Fibroblast of the aortic adventitia (primary cell): ENCODE data around the gene TMEM170B. TPM values are rescaled to one million over a fixed set of nuclear protein-coding genes. Genes with fewer than 3 reads are reported as not detected.
A peak's percentile ranks its signal among the peaks of the same experiment; 100 is the strongest.

Experiments
- DNase-seq: peaks from one replicate; pipeline ENCODE4 v3.0.0-alpha.2; 2010; ENCODE audit warnings: low read depth
- H3K4me3 ChIP-seq: 2 replicates; pipeline ENCODE4 v1.5.1; 2011; ENCODE audit warnings: low read depth, mild to moderate bottlenecking, control low read depth, low read length, moderate library complexity
- total RNA-seq: library from RNA; depleted of rRNA; stranded (reverse); fragments of >200 nt; gene quantifications from 2 replicates; pipeline ENCODE4 v1.2.3, GENCODE V29; 2012; ENCODE audit warnings: low replicate concordance
- TF ChIP-seq, protein P1 (sequence below): IDR thresholded peaks from 2 replicates; pipeline ENCODE4 v1.5.1; 2011; ENCODE audit warnings: mild to moderate bottlenecking, low read length, control low read depth, inconsistent platforms; ENCODE audit not compliant: insufficient read depth

TMEM170B gene
- total RNA-seq, 1 donor = 2.5 TPM

DNA sequence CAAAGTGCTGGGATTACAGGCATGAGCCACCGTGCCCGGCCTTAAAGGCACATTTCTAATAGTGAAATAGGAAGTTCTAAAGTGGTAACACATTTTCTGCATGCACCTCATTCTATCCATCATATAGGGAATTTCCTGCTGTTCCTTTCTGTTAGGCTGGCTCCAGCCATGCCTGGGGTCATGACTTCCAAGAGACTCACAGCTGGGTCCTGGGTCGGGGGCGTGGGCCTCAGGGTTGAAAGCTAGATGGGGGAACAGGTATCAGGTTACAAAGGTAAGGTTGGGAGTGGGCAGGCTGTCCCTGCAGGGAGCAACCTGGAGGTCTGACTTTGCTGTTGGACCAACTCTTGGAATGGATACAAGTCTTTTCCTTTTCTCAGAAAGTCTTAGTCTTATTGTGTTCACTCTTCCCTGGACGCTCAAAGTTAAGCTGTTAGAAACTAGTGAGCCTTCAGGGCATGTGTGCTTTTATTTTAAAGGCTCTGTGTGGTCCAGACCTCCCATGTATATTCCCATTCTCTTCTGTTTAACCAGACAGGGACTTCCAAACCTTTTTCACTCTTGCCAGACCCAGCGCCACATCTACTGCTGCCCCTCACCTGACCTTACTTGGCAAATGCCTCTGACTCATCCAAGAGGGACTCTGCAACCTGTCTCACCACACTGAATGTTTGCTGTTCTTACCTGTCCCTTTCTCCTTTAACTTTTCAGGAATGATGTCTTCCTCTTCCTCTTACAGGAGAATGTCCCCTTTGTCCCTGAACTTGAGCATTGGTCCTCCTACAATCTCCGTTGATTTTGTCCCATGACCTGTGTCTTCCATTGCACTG, 64.4 kb downstream of the TMEM170B start:
- H3K4me3 ChIP-seq = no peak overlapping the region
- DNase-seq = no peak
- TF ChIP-seq, protein P1, sequence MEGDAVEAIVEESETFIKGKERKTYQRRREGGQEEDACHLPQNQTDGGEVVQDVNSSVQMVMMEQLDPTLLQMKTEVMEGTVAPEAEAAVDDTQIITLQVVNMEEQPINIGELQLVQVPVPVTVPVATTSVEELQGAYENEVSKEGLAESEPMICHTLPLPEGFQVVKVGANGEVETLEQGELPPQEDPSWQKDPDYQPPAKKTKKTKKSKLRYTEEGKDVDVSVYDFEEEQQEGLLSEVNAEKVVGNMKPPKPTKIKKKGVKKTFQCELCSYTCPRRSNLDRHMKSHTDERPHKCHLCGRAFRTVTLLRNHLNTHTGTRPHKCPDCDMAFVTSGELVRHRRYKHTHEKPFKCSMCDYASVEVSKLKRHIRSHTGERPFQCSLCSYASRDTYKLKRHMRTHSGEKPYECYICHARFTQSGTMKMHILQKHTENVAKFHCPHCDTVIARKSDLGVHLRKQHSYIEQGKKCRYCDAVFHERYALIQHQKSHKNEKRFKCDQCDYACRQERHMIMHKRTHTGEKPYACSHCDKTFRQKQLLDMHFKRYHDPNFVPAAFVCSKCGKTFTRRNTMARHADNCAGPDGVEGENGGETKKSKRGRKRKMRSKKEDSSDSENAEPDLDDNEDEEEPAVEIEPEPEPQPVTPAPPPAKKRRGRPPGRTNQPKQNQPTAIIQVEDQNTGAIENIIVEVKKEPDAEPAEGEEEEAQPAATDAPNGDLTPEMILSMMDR = no peak

DNA sequence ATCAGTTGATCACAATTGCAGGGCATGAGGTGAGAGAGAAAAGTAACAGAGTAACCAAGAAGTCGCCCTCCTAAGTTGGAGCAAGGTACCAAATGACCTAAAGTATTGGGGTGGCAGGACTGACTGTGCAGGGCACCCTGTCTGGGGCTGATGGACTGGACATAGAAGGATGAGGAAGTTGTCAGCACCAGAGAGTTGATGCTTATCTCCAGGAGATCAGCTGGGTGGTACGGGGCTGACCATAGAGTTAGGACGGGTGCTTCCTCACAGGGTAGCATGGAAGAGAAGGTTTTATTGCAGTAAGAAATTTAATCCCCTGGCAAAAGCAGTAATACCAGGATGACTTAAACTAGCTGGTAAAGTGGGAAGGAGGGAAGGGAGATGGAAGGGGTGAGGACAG, 66.7 kb downstream of the TMEM170B start:
- TF ChIP-seq, protein P1 = no peak
- H3K4me3 ChIP-seq = no peak overlapping the region
- no peak for DNase-seq

DNA sequence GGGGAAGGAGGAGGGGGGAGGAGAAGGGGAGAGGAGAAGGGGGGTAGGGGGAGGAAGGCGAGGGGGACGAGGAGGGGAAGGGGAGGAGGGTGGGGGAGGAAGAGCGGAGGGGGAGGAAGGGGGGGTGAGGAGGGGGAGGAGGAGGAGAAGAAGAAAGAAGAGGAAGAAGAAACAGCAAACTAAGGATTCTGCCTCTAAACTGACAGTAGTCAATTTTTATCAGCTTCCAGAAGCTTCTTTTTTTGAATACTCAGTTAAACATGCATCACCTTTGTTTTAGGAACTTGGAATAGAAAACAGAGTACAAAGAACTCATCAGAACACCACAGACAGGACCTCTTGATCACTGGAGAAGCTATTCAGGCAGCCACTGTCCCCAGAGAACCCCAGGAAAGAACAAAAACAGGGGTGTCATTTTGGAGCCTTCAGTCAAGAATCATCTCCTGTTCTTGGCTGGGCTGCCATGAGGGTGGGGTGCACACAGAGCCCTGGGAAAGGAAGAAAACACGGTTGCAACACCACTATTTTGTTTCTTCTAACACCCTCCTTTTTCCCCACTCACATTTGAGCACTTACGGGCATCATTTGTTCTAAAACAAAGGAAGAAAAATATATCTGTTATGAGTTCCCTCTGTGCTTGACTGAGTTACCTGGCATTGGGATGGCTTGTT, 67.4 kb downstream of the TMEM170B start:
- TF ChIP-seq, protein P1 = no peak
- no peak overlapping the region for H3K4me3 ChIP-seq
- DNase-seq = no peak

- no peak for DNase-seq
- TF ChIP-seq, protein P1 = no peak
- H3K4me3 ChIP-seq = no peak overlapping the region
Measured at GRCh38 chr6:11605507-11605905, 68.0 kb downstream of the TMEM170B start.

DNA sequence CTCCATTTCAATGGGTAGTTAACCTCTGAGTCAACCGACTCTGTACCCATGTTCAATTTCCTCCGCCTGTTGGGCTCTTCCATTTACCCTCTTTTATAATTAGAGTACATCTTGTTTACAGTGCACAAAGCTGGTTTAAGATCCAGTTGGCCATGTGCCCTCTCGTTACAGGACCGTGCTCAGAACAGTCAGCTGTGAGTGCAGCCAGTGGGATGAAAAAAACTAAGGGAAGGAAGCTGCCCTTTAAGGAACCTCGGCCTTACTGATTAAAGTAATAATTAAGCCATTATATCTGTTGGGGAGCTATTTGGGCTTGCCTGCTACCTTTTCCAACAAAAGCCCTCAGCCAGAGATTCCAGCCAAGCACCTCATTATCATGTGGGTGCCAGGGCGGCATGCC, 68.8 kb downstream of the TMEM170B start:
- TF ChIP-seq, protein P1 = no peak
- H3K4me3 ChIP-seq = no peak overlapping the region
- DNase-seq = no peak

- DNase-seq = peak; percentile 68
- H3K4me3 ChIP-seq = no peak overlapping the region
- TF ChIP-seq, protein P1 = no peak
Measured at GRCh38 chr6:11607383-11607782, 69.8 kb downstream of the TMEM170B start.
